Ovary (tissue), 9 donors: ENCODE measurements around the gene HS6ST3. TPM values are rescaled to one million over a fixed set of nuclear protein-coding genes. Genes with fewer than 3 reads are reported as not detected.

Experiments
- DNase-seq, 5 donors: peaks; one replicate each; pipeline ENCODE4 v3.0.0-alpha.2; 2019 to 2020
- H3K27ac ChIP-seq, 2 donors: fragments of 200-600 bp; one replicate each; pipeline versions ENCODE4 v1.5.1 to v1.8.0; 2019 to 2022
- H3K27me3 ChIP-seq: fragments of 200-600 bp; one replicate; pipeline ENCODE4 v1.8.0; 2022
- H3K36me3 ChIP-seq: fragments of 200-600 bp; sonication (generic); one replicate; pipeline ENCODE4 v1.5.1; 2019
- H3K4me1 ChIP-seq: one replicate; pipeline ENCODE4 v1.8.1; 2013; ENCODE audit warnings: mild to moderate bottlenecking, moderate library complexity; ENCODE audit not compliant: insufficient read depth
- H3K4me3 ChIP-seq: fragments of 200-600 bp; sonication (generic); one replicate; pipeline ENCODE4 v1.5.1; 2017
- H3K9me3 ChIP-seq, 2 donors: fragments of 200-600 bp in 1 of 2; sonication (generic) in 1 of 2; one replicate each; pipeline versions ENCODE4 v1.5.1 to v1.8.1; 2013 to 2019; ENCODE audit warnings: mild to moderate bottlenecking in 1 of 2, moderate library complexity in 1 of 2
- EP300 ChIP-seq: sonication (generic); formaldehyde crosslinking; IDR thresholded peaks from one replicate; pipeline ENCODE4 v1.6.1; 2017; ENCODE audit warnings: antibody characterized with exemption
- POLR2A ChIP-seq: fragments of 450-650 bp; IDR thresholded peaks from one replicate; pipeline ENCODE4 v1.6.1; 2017; ENCODE audit warnings: antibody characterized with exemption, mild to moderate bottlenecking, moderate library complexity
- WGBS, 3 donors: extraction: QIAGEN DNeasy Blood & Tissue Kit in 1 of 3; methylation state at CpG; one replicate each; pipeline versions ENCODE4 v1.1.5 to v1.1.7; 2013 to 2017; 5-methylcytosine and 5-hydroxymethylcytosine counted together
- intact Hi-C, 4 donors: fragments of 100-400 bp; cut with DNase I; formaldehyde crosslinking; loops; one replicate each; pipeline versions ENCODE4 v1.11.0 to v1.15.1; 2022 to 2023
- polyA plus RNA-seq, 2 donors: library from polyadenylated mRNA; stranded (reverse); fragments of 200-250 nt in 1 of 2; fragments of 350-450 nt in 1 of 2; fragmentation: Illumina TruSeq in 1 of 2; extraction: RNeasy Lipid Tissue Mini Kit (QIAGEN cat#74804) in 1 of 2; gene quantifications; one replicate each; pipeline ENCODE4 v1.2.3, GENCODE V29; 2013 to 2014
- total RNA-seq, 7 donors: library from RNA; depleted of rRNA in 2 of 7; stranded (reverse); fragments of >200 nt in 2 of 7; fragmentation: NEBNext Ultra II Directional in 3 of 7; extraction: Animal tissue kit (Norgen Biotek cat#: 25700) in 3 of 7; gene quantifications; one replicate each; pipeline versions ENCODE4 v1.1.0 to v1.2.4, GENCODE V29; 2016 to 2023
- TF ChIP-seq, protein P1 (sequence below), 3 donors: fragments of 450-650 bp in 2 of 3; fragments of 200-600 bp in 1 of 3; IDR thresholded peaks; one replicate each; pipeline versions ENCODE4 v1.5.1 to v1.8.0; 2016 to 2022; ENCODE audit warnings: antibody characterized with exemption in 3 of 3, mild to moderate bottlenecking in 1 of 3
- donor health status: DM: no; HTN: no; CAD: no; lungs with moderate emphysema.
- donor health status: DM: no; HTN: no; CAD: no.
- donor health status: Bipolar disorder and iron deficiency.
- donor health status: DM: yes; HTN: yes; CAD: no.
- donor health status: DM: no; HTN: no; CAD: no.
- donor health status: DM: yes; HTN: yes; CAD: no.

Gene HS6ST3
- total and polyA plus RNA-seq, 9 donors, result 0.05 to 0.46 (median 0.19) TPM; not detected in 3

- intact Hi-C loops, result no loop called here
- no peaks in the 10 kb centered on the region for H3K36me3 ChIP-seq
- H3K27me3 ChIP-seq, result no peaks in the 10 kb centered on the region
- no peak overlapping the region for H3K4me3 ChIP-seq
- TF ChIP-seq EP300 (no peak), POLR2A (no peak)
- TF ChIP-seq, protein P1, sequence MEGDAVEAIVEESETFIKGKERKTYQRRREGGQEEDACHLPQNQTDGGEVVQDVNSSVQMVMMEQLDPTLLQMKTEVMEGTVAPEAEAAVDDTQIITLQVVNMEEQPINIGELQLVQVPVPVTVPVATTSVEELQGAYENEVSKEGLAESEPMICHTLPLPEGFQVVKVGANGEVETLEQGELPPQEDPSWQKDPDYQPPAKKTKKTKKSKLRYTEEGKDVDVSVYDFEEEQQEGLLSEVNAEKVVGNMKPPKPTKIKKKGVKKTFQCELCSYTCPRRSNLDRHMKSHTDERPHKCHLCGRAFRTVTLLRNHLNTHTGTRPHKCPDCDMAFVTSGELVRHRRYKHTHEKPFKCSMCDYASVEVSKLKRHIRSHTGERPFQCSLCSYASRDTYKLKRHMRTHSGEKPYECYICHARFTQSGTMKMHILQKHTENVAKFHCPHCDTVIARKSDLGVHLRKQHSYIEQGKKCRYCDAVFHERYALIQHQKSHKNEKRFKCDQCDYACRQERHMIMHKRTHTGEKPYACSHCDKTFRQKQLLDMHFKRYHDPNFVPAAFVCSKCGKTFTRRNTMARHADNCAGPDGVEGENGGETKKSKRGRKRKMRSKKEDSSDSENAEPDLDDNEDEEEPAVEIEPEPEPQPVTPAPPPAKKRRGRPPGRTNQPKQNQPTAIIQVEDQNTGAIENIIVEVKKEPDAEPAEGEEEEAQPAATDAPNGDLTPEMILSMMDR (IDR thresholded peaks at IDR 0.05), result no peak
- DNase-seq, result no peak
- 24 to 39% (median 24%) methylated on average over 3 of the region's 3 CpGs for WGBS, 3 donors
- no peaks in the 10 kb centered on the region for H3K4me1 ChIP-seq
- no peak overlapping the region for H3K27ac ChIP-seq
- no peaks in the 10 kb centered on the region for H3K9me3 ChIP-seq
These were observed 101.5 kb downstream of the HS6ST3 start for GRCh38 chr13:96191367-96191766.

DNA sequence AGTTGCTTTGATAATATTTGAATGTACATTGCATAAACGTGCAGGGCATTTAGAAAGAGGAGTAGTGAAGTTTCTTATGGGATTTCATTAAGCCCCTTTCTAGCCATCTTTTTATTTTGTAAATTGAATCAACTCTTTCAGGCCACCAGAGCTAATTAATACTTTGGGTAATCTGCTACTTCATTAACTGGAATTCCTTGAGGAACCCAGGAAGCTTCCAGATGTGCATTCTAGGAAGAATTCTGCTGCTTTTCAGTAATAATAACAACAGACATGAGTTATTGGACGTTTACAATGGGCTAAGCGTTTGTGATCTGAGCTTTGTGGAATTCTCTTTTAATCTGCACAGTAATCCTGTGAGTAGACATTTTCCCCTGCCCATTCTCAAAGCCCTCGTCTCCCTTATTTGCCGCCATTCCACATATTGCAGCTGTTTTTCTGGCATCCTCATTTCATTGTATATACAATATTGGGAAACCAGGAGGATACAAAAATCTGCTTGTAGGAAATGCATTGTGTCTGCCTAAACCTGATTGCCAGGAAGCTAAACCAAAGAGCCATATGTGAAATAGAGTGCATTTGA is 103.9 kb downstream of the HS6ST3 start:
- H3K4me1 ChIP-seq, result no peaks in the 10 kb centered on the region
- WGBS, 3 donors, result 46 to 63% (median 48%) methylated on average over 5 of the region's 5 CpGs
- TF ChIP-seq, protein P1 (IDR thresholded peaks at IDR 0.05), result no peak
- TF ChIP-seq EP300 (no peak), POLR2A (no peak)
- H3K27ac ChIP-seq, result no peak overlapping the region
- H3K36me3 ChIP-seq, result no peaks in the 10 kb centered on the region
- no peaks in the 10 kb centered on the region for H3K9me3 ChIP-seq
- H3K27me3 ChIP-seq, result no peaks in the 10 kb centered on the region
- no peak overlapping the region for H3K4me3 ChIP-seq
- intact Hi-C loops, result no loop called here
- DNase-seq, result no peak

DNA sequence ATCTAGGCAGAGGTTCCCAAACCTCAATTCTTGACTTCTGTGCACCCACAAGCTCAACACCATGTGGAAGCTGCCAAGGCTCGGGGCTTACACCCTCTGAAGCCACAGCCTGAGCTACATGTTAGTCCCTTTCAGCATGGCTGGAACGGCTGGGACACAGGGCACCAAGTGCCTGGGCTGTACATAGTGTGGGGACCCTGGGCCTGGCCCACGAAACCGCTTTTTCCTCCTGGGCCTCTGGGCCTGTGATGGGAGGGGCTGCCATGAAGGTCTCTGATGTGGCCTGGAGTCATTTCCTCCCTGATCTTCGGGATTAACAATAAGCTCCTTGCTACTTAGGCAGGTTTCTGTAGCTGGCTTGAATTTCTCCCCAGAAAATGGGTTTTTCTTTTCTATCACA is 108.1 kb downstream of the HS6ST3 start:
- DNase-seq, result no peak
- Histone ChIP-seq H3K36me3 (no peaks in the 10 kb centered on the region), H3K27ac (no peak overlapping the region), H3K4me3 (no peak overlapping the region), H3K9me3 (no peaks in the 10 kb centered on the region), H3K4me1 (no peaks in the 10 kb centered on the region), H3K27me3 (no peaks in the 10 kb centered on the region)
- TF ChIP-seq, protein P1 (IDR thresholded peaks at IDR 0.05), result no peak
- TF ChIP-seq EP300, result no peak
- no peak for TF ChIP-seq POLR2A
- intact Hi-C loops, result no loop called here
- WGBS, 3 donors, result 68 to 83% (median 82%) methylated on average over 5 of the region's 5 CpGs

DNA sequence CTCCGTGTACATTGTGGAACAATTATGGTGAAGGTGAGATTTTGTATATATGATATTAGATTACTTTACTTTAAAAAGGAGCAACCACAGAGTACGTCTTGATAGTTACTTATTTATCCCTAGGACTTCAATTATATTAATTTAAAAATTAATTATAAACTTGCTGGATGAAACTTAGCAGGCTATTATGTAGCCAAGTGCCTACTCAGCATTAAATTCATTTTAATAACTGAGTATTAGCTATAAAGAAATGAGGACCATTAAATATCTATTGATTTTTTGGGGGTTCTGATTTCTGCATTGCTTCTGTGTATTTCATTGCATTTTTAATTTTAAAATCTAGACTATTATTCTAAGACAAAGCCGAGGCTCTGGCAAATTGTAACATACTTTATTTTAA is 109.4 kb downstream of the HS6ST3 start:
- Histone ChIP-seq H3K4me3 (no peak overlapping the region), H3K27ac (no peak overlapping the region), H3K4me1 (no peaks in the 10 kb centered on the region), H3K27me3 (no peaks in the 10 kb centered on the region), H3K36me3 (no peaks in the 10 kb centered on the region), H3K9me3 (no peaks in the 10 kb centered on the region)
- 77 to 88% (median 81%) methylated on average over 3 of the region's 3 CpGs for WGBS, 3 donors
- no peak for DNase-seq
- TF ChIP-seq EP300 (no peak), POLR2A (no peak)
- TF ChIP-seq, protein P1 (IDR thresholded peaks at IDR 0.05), result no peak
- intact Hi-C loops, result no loop called here
